Midbrain (tissue), 1 donor: Measurements from ENCODE around the gene NFATC2.
"Not testable (repeated sequence)": the region's sequence is repeated elsewhere in the genome, so short reads cannot be mapped to it uniquely, and the experiment has no call there.

Experiments
- DNase-seq: peaks from one replicate; lab custom pipeline; 2025; lab: John Stamatoyannopoulos, UW

NFATC2 gene

GRCh38 chr20:51494241-51495110, 48.0 kb downstream of the NFATC2 start:
- DNase-seq = no peak

- DNase-seq = no peak
Measured at GRCh38 chr20:51493346-51493791, 49.1 kb downstream of the NFATC2 start.

GRCh38 chr20:51492167-51493092, 50.1 kb downstream of the NFATC2 start:
- no peak for DNase-seq

GRCh38 chr20:51491393-51491792, 51.1 kb downstream of the NFATC2 start:
- DNase-seq = no peak

- DNase-seq = no peak
Measured at GRCh38 chr20:51490635-51491034, 51.9 kb downstream of the NFATC2 start.

- DNase-seq = no peak
Measured at GRCh38 chr20:51489611-51490010, 52.9 kb downstream of the NFATC2 start.

GRCh38 chr20:51488331-51488730, 54.2 kb downstream of the NFATC2 start:
- no peak for DNase-seq

GRCh38 chr20:51487565-51488268, 54.8 kb downstream of the NFATC2 start:
- DNase-seq = no peak

GRCh38 chr20:51487076-51487475, 55.4 kb downstream of the NFATC2 start:
- DNase-seq = no peak

GRCh38 chr20:51486197-51487005, 56.1 kb downstream of the NFATC2 start:
- no peak for DNase-seq

- no peak for DNase-seq
Measured at GRCh38 chr20:51484831-51485230, 57.7 kb downstream of the NFATC2 start.

- no peak for DNase-seq
Measured at GRCh38 chr20:51484141-51484815, 58.2 kb downstream of the NFATC2 start.

- no peak for DNase-seq
Measured at GRCh38 chr20:51482836-51483473, 59.6 kb downstream of the NFATC2 start.

GRCh38 chr20:51481341-51481914, 61.1 kb downstream of the NFATC2 start:
- DNase-seq = no peak

GRCh38 chr20:51480507-51481270, 61.8 kb downstream of the NFATC2 start:
- DNase-seq = no peak

- not testable (repeated sequence) for DNase-seq
Measured at GRCh38 chr20:51476106-51476505, 66.4 kb downstream of the NFATC2 start.

- no peak for DNase-seq
Measured at GRCh38 chr20:51473771-51474170, 68.7 kb downstream of the NFATC2 start.

GRCh38 chr20:51473256-51473655, 69.3 kb downstream of the NFATC2 start:
- DNase-seq = no peak

GRCh38 chr20:51470907-51471411, 71.6 kb downstream of the NFATC2 start:
- no peak for DNase-seq
